SK-N-SH treated with all-trans-retinoic acid at 6 μM for 48 hours (cell line): ENCODE data around the gene COA5.
A peak's percentile ranks its signal among the peaks of the same experiment; 100 is the strongest.

Experiments
- ATAC-seq: fragments of 200-7000 bp; cut with Tn5 transposase; 3 replicates; pipeline ENCODE4 v1.9.1; 2020; ENCODE audit warnings: mild to moderate bottlenecking, moderate library complexity
- ARNTL ChIP-seq: fragments of 450-650 bp; formaldehyde crosslinking; IDR thresholded peaks from 2 replicates; pipeline ENCODE4 v1.5.0; 2020; ENCODE audit warnings: low read depth, mild to moderate bottlenecking, moderate library complexity, borderline replicate concordance
- BACH2 ChIP-seq: fragments of 250-450 bp; sonication (Bioruptor Pico); IDR thresholded peaks from 2 replicates; pipeline ENCODE4 v1.9.0; 2021; ENCODE audit warnings: mild to moderate bottlenecking, borderline replicate concordance
- CSDC2 ChIP-seq: fragments of 250-450 bp; sonication (Bioruptor Pico); IDR thresholded peaks from 2 replicates; pipeline ENCODE4 v1.5.0; 2020; ENCODE audit warnings: mild to moderate bottlenecking, moderate library complexity
- ESRRG ChIP-seq: fragments of 250-450 bp; sonication (Bioruptor Pico); IDR thresholded peaks from 2 replicates; pipeline ENCODE4 v1.6.1; 2021; ENCODE audit warnings: mild to moderate bottlenecking
- GLIS3 ChIP-seq: fragments of 250-450 bp; sonication (Bioruptor Pico); IDR thresholded peaks from 2 replicates; pipeline ENCODE4 v1.5.0; 2020; ENCODE audit warnings: mild to moderate bottlenecking, moderate library complexity
- ISL1 ChIP-seq: fragments of 250-450 bp; sonication (Bioruptor Pico); IDR thresholded peaks from 2 replicates; pipeline ENCODE4 v2.1.2; 2022; ENCODE audit warnings: mild to moderate bottlenecking, moderate library complexity
- OSR1 ChIP-seq: fragments of 250-450 bp; sonication (Bioruptor Pico); IDR thresholded peaks from 2 replicates; pipeline ENCODE4 v1.8.0; 2022; ENCODE audit warnings: moderate library complexity, mild to moderate bottlenecking, inconsistent platforms
- RARB ChIP-seq: fragments of 250-450 bp; sonication (Bioruptor Pico); IDR thresholded peaks from 2 replicates; pipeline ENCODE4 v1.8.0; 2021; ENCODE audit warnings: mild to moderate bottlenecking, moderate library complexity
- SNAI2 ChIP-seq: fragments of 250-450 bp; sonication (Bioruptor Pico); IDR thresholded peaks from 2 replicates; pipeline ENCODE4 v1.5.0; 2020; ENCODE audit warnings: mild to moderate bottlenecking, moderate library complexity
- TCF4 ChIP-seq: fragments of 250-450 bp; sonication (Bioruptor Pico); IDR thresholded peaks from 2 replicates; pipeline ENCODE4 v1.8.0; 2021; ENCODE audit warnings: mild to moderate bottlenecking, moderate library complexity, borderline replicate concordance
- TOX ChIP-seq: fragments of 250-450 bp; sonication (Bioruptor Pico); IDR thresholded peaks from 2 replicates; pipeline ENCODE4 v1.8.0; 2021; ENCODE audit warnings: mild to moderate bottlenecking, moderate library complexity, borderline replicate concordance
- ZC3H10 ChIP-seq: fragments of 250-450 bp; sonication (Bioruptor Pico); IDR thresholded peaks from 2 replicates; pipeline ENCODE4 v1.5.1; 2021; ENCODE audit warnings: mild to moderate bottlenecking, moderate library complexity
- ZFP3 ChIP-seq: fragments of 250-450 bp; sonication (Bioruptor Pico); IDR thresholded peaks from 2 replicates; pipeline ENCODE4 v1.5.0; 2020; ENCODE audit warnings: mild to moderate bottlenecking, moderate library complexity
- ZFP30 ChIP-seq: fragments of 450-650 bp; formaldehyde crosslinking; IDR thresholded peaks from 2 replicates; pipeline ENCODE4 v1.5.0; 2022; ENCODE audit warnings: mild to moderate bottlenecking, moderate library complexity
- ZNF565 ChIP-seq: fragments of 450-650 bp; formaldehyde crosslinking; conservative IDR thresholded peaks from 2 replicates; pipeline ENCODE4 v1.5.0; 2020; ENCODE audit warnings: low read depth, mild to moderate bottlenecking, moderate library complexity
- ZNF70 ChIP-seq: fragments of 450-650 bp; formaldehyde crosslinking; IDR thresholded peaks from 2 replicates; pipeline ENCODE4 v1.5.0; 2020; ENCODE audit warnings: mild to moderate bottlenecking, moderate library complexity
- ZNF8 ChIP-seq: fragments of 450-650 bp; formaldehyde crosslinking; IDR thresholded peaks from 2 replicates; pipeline ENCODE4 v1.5.0; 2020; ENCODE audit warnings: mild to moderate bottlenecking, moderate library complexity
- TF ChIP-seq, protein P1 (sequence below): fragments of 250-450 bp; sonication (Bioruptor Pico); IDR thresholded peaks from 2 replicates; pipeline ENCODE4 v1.8.0; 2020; ENCODE audit warnings: mild to moderate bottlenecking, moderate library complexity, borderline replicate concordance
- TF ChIP-seq, protein P2 (sequence below): fragments of 250-450 bp; sonication (Bioruptor Pico); IDR thresholded peaks from 2 replicates; pipeline ENCODE4 v1.5.1; 2021; ENCODE audit warnings: mild to moderate bottlenecking, moderate library complexity
- TF ChIP-seq, protein P3 (sequence below): fragments of 250-450 bp; sonication (Bioruptor Pico); IDR thresholded peaks from 2 replicates; pipeline ENCODE4 v1.8.0; 2021; ENCODE audit warnings: low read depth, mild to moderate bottlenecking, moderate library complexity, borderline replicate concordance
- TF ChIP-seq, protein P4 (sequence below): fragments of 250-450 bp; sonication (Bioruptor Pico); IDR thresholded peaks from 2 replicates; pipeline ENCODE4 v1.5.0; 2020; ENCODE audit warnings: mild to moderate bottlenecking, moderate library complexity
- TF ChIP-seq, protein P5 (sequence below): fragments of 250-450 bp; sonication (Bioruptor Pico); IDR thresholded peaks from 2 replicates; pipeline ENCODE4 v1.5.1; 2020; ENCODE audit warnings: low read depth, mild to moderate bottlenecking, moderate library complexity

COA5 gene

DNA sequence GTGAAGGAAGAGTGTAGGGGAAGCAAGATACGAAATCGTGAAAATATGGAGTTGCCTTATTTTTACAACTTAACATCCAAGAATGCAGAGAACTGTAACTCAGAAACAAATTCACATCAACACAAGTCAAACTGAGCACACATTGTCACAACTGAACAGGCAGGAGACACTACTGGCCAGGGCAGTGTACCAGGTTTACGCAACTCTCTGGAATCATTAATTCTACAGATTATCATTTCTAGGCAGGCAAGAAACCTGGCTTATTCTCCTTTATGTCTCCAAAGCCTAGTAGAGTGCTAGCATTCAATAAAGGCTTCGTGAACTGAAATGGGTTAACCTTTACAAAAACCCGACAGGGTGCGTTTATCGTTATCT is 584 bp downstream of the COA5 start:
- TF ChIP-seq, protein P1, sequence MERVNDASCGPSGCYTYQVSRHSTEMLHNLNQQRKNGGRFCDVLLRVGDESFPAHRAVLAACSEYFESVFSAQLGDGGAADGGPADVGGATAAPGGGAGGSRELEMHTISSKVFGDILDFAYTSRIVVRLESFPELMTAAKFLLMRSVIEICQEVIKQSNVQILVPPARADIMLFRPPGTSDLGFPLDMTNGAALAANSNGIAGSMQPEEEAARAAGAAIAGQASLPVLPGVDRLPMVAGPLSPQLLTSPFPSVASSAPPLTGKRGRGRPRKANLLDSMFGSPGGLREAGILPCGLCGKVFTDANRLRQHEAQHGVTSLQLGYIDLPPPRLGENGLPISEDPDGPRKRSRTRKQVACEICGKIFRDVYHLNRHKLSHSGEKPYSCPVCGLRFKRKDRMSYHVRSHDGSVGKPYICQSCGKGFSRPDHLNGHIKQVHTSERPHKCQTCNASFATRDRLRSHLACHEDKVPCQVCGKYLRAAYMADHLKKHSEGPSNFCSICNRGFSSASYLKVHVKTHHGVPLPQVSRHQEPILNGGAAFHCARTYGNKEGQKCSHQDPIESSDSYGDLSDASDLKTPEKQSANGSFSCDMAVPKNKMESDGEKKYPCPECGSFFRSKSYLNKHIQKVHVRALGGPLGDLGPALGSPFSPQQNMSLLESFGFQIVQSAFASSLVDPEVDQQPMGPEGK (CRISPR knock-in tag): no peak
- TF ChIP-seq OSR1 (no peak), ZNF70 (CRISPR knock-in tag) (no peak)
- TF ChIP-seq, protein P2, sequence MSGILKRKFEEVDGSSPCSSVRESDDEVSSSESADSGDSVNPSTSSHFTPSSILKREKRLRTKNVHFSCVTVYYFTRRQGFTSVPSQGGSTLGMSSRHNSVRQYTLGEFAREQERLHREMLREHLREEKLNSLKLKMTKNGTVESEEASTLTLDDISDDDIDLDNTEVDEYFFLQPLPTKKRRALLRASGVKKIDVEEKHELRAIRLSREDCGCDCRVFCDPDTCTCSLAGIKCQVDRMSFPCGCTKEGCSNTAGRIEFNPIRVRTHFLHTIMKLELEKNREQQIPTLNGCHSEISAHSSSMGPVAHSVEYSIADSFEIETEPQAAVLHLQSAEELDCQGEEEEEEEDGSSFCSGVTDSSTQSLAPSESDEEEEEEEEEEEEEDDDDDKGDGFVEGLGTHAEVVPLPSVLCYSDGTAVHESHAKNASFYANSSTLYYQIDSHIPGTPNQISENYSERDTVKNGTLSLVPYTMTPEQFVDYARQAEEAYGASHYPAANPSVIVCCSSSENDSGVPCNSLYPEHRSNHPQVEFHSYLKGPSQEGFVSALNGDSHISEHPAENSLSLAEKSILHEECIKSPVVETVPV (CRISPR knock-in tag): no peak
- ATAC-seq: peak; percentile 15

DNA sequence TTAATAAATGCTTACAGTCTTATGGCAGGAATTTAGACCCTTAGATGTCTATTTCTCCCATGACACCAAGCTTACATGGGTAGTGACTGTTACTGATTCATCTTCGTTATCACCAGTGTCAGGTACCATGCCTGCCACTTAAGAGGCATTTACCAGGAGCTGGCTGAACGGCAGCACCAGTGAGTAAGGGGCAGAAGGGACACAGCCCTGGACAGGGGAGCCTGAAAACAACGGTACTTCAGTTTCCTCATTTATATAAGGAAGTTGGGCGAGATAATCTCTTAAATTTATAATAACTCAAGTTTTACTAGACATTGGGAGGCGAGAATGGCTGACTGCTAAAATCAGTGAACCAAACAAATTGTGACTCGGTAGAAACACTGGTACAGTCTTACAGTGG is 1.2 kb downstream of the COA5 start:
- TF ChIP-seq, protein P2 (CRISPR knock-in tag): no peak
- TF ChIP-seq BACH2 (CRISPR knock-in tag) (no peak), ISL1 (no peak), ARNTL (CRISPR knock-in tag) (no peak), GLIS3 (CRISPR knock-in tag) (no peak), TCF4 (no peak), TOX (no peak), ZC3H10 (CRISPR knock-in tag) (no peak), ZNF565 (CRISPR knock-in tag) (no peak), ZFP3 (no peak), ESRRG (no peak), OSR1 (no peak), ZNF8 (no peak), SNAI2 (CRISPR knock-in tag) (no peak), CSDC2 (CRISPR knock-in tag) (no peak), ZFP30 (CRISPR knock-in tag) (no peak)
- TF ChIP-seq, protein P1 (CRISPR knock-in tag): no peak
- TF ChIP-seq, protein P3, sequence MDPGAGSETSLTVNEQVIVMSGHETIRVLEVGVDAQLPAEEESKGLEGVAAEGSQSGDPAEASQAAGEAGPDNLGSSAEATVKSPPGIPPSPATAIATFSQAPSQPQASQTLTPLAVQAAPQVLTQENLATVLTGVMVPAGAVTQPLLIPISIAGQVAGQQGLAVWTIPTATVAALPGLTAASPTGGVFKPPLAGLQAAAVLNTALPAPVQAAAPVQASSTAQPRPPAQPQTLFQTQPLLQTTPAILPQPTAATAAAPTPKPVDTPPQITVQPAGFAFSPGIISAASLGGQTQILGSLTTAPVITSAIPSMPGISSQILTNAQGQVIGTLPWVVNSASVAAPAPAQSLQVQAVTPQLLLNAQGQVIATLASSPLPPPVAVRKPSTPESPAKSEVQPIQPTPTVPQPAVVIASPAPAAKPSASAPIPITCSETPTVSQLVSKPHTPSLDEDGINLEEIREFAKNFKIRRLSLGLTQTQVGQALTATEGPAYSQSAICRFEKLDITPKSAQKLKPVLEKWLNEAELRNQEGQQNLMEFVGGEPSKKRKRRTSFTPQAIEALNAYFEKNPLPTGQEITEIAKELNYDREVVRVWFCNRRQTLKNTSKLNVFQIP: no peak
- TF ChIP-seq, all 23 proteins: peak for 0
- ATAC-seq: no peak

DNA sequence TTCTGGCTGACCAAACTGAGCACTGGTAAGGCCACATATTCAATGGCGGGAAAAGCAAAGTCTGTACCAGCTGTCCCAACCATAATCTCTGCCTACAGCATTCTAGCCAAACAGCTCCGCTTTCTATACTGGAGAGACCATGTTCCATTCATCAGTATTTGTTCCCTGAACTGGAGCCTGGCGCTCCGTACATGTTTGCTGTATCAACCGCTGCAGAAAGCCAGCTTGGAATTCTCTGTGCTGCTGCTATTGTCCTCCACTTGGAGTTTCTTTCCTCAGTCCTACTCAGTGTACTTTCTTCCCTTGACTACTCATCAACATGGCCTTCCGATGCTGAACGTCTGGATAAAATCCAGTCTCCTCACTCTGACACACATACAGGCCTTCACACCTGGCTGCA is 1.9 kb downstream of the COA5 start:
- ATAC-seq: no peak
- TF ChIP-seq ISL1 (no peak), ESRRG (no peak), ZFP30 (CRISPR knock-in tag) (no peak), ZC3H10 (CRISPR knock-in tag) (no peak), ARNTL (CRISPR knock-in tag) (no peak), GLIS3 (CRISPR knock-in tag) (no peak), OSR1 (no peak), ZFP3 (no peak), RARB (no peak)
- TF ChIP-seq, protein P2 (CRISPR knock-in tag): no peak
- TF ChIP-seq, protein P4, sequence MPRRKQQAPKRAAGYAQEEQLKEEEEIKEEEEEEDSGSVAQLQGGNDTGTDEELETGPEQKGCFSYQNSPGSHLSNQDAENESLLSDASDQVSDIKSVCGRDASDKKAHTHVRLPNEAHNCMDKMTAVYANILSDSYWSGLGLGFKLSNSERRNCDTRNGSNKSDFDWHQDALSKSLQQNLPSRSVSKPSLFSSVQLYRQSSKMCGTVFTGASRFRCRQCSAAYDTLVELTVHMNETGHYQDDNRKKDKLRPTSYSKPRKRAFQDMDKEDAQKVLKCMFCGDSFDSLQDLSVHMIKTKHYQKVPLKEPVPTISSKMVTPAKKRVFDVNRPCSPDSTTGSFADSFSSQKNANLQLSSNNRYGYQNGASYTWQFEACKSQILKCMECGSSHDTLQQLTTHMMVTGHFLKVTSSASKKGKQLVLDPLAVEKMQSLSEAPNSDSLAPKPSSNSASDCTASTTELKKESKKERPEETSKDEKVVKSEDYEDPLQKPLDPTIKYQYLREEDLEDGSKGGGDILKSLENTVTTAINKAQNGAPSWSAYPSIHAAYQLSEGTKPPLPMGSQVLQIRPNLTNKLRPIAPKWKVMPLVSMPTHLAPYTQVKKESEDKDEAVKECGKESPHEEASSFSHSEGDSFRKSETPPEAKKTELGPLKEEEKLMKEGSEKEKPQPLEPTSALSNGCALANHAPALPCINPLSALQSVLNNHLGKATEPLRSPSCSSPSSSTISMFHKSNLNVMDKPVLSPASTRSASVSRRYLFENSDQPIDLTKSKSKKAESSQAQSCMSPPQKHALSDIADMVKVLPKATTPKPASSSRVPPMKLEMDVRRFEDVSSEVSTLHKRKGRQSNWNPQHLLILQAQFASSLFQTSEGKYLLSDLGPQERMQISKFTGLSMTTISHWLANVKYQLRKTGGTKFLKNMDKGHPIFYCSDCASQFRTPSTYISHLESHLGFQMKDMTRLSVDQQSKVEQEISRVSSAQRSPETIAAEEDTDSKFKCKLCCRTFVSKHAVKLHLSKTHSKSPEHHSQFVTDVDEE (CRISPR knock-in tag): no peak
- TF ChIP-seq, protein P5, sequence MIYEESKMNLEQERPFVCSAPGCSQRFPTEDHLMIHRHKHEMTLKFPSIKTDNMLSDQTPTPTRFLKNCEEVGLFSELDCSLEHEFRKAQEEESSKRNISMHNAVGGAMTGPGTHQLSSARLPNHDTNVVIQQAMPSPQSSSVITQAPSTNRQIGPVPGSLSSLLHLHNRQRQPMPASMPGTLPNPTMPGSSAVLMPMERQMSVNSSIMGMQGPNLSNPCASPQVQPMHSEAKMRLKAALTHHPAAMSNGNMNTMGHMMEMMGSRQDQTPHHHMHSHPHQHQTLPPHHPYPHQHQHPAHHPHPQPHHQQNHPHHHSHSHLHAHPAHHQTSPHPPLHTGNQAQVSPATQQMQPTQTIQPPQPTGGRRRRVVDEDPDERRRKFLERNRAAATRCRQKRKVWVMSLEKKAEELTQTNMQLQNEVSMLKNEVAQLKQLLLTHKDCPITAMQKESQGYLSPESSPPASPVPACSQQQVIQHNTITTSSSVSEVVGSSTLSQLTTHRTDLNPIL (CRISPR knock-in tag): no peak
